K562 (cell line): ENCODE data around the gene CHST2. TPM values are rescaled to one million over a fixed set of nuclear protein-coding genes. Genes with fewer than 3 reads are reported as not detected.

Source experiments
- CBFA2T2 ChIP-seq: fragments of 450-650 bp; conservative IDR thresholded peaks from 2 replicates; pipeline ENCODE4 v1.6.1; 2017; ENCODE audit warnings: mild to moderate bottlenecking
- CBX1 ChIP-seq: sonication (generic); IDR thresholded peaks from 2 replicates; pipeline ENCODE4 v1.6.1; 2016; ENCODE audit warnings: antibody characterized with exemption, low read depth, mild to moderate bottlenecking
- CREB1 ChIP-seq, 2 experiments: sonication (generic) in 1 of 2; formaldehyde crosslinking in 1 of 2; IDR thresholded peaks; 2 replicates each; pipeline versions ENCODE4 v1.6.1 to v1.8.0; 2012 to 2022; ENCODE audit warnings: inconsistent platforms in 1 of 2, mild to moderate bottlenecking in 1 of 2, missing genetic modification reagents in 1 of 2, moderate library complexity in 1 of 2
- CTBP1 ChIP-seq: fragments of 450-650 bp; IDR thresholded peaks from 2 replicates; pipeline ENCODE4 v1.6.1; 2016; ENCODE audit warnings: borderline replicate concordance
- ERF ChIP-seq: fragments of 450-650 bp; formaldehyde crosslinking; IDR thresholded peaks from 2 replicates; pipeline ENCODE4 v1.4.0; 2020; ENCODE audit warnings: mild to moderate bottlenecking, mixed read lengths
- FOXK2 ChIP-seq, 2 experiments: fragments of 450-650 bp; IDR thresholded peaks in 1 of 2; conservative IDR thresholded peaks in 1 of 2; 2 replicates each; pipeline ENCODE4 v1.6.1; 2016; ENCODE audit warnings: low read depth in 2 of 2, mild to moderate bottlenecking in 1 of 2
- GTF2E2 ChIP-seq: fragments of 200-800 bp; sonication (Bioruptor generic); IDR thresholded peaks from 2 replicates; pipeline ENCODE4 v1.6.1; 2016; ENCODE audit warnings: missing genetic modification characterization, missing compliant biosample characterization
- ID3 ChIP-seq, 2 experiments: fragments of 250-450 bp in 1 of 2; fragments of 450-650 bp in 1 of 2; sonication (Bioruptor Pico) in 1 of 2; IDR thresholded peaks; 2 replicates each; pipeline versions ENCODE4 v1.6.1 to v1.8.0; 2016 to 2021; ENCODE audit warnings: mild to moderate bottlenecking in 2 of 2, moderate library complexity in 2 of 2, missing compliant biosample characterization in 1 of 2, missing genetic modification characterization in 1 of 2
- MXI1 ChIP-seq: IDR thresholded peaks from 2 replicates; pipeline ENCODE4 v1.6.1; 2011; ENCODE audit warnings: low read depth, mild to moderate bottlenecking, improper control_type of control experiment, low read length
- PML ChIP-seq: IDR thresholded peaks from 2 replicates; pipeline ENCODE4 v1.6.1; 2012; ENCODE audit warnings: low read length, inconsistent platforms
- POLR2A ChIP-seq: fragments of 450-650 bp; conservative IDR thresholded peaks from 2 replicates; pipeline ENCODE4 v1.6.1; 2016
- POLR2H ChIP-seq: IDR thresholded peaks from 2 replicates; pipeline ENCODE4 v1.6.1; 2016; ENCODE audit warnings: missing genetic modification characterization, low read depth, mild to moderate bottlenecking, control low read depth, missing compliant biosample characterization, moderate library complexity
- RAD51 ChIP-seq: fragments of 450-650 bp; IDR thresholded peaks from 2 replicates; pipeline ENCODE4 v1.7.1; 2016; ENCODE audit warnings: low read depth, mild to moderate bottlenecking, borderline replicate concordance
- RB1 ChIP-seq: fragments of 450-650 bp; IDR thresholded peaks from 2 replicates; pipeline ENCODE4 v1.6.1; 2017; ENCODE audit warnings: low read depth, mild to moderate bottlenecking
- SIX5 ChIP-seq, 2 experiments: IDR thresholded peaks; 2 replicates each; pipeline ENCODE4 v1.6.1; 2011; ENCODE audit warnings: low read length in 2 of 2, borderline replicate concordance in 1 of 2, low read depth in 1 of 2, mild to moderate bottlenecking in 1 of 2, moderate library complexity in 1 of 2; ENCODE audit not compliant: insufficient read depth in 1 of 2
- TCF7 ChIP-seq: sonication (generic); IDR thresholded peaks from 2 replicates; pipeline ENCODE4 v1.6.1; 2016; ENCODE audit warnings: antibody characterized with exemption, borderline replicate concordance
- YY1 ChIP-seq, 3 experiments: IDR thresholded peaks; 2 replicates each; pipeline ENCODE4 v1.6.1; 2011; ENCODE audit warnings: low read length in 2 of 3, mild to moderate bottlenecking in 2 of 3, moderate library complexity in 2 of 3, borderline replicate concordance in 1 of 3, control low read depth in 1 of 3, low read depth in 1 of 3; ENCODE audit not compliant: insufficient read depth in 3 of 3, insufficient replicate concordance in 2 of 3, control insufficient read depth in 1 of 3, insufficient read length in 1 of 3; ENCODE audit errors: extremely low read depth in 1 of 3
- ZNF589 ChIP-seq: fragments of 200-800 bp; sonication (Bioruptor generic); IDR thresholded peaks from 2 replicates; pipeline ENCODE4 v1.6.1; 2016; ENCODE audit warnings: low read depth, missing genetic modification characterization, missing compliant biosample characterization
- ZNF75A ChIP-seq: fragments of 450-650 bp; formaldehyde crosslinking; IDR thresholded peaks from 2 replicates; pipeline ENCODE4 v1.4.0; 2020; ENCODE audit warnings: mild to moderate bottlenecking
- polyA plus RNA-seq, 8 experiments: library from polyadenylated mRNA; depleted of rRNA in 4 of 8; stranded (reverse) in 5 of 8; unstranded in 3 of 8; fragments of >200 nt; fragmentation: Nextera tagmentation in 2 of 8; fragmentation: Illumina TruSeq in 1 of 8; extraction: Ambion mirVana in 2 of 8; extraction: Trizol in 1 of 8; gene quantifications; 2 replicates each; pipeline versions ENCODE4 v1.2.1 to v1.2.3, GENCODE V29; 2011 to 2014; ENCODE audit warnings: inconsistent platforms in 1 of 8, missing spikeins in 1 of 8
- total RNA-seq, 7 experiments: library from RNA; depleted of rRNA in 6 of 7; stranded (reverse); fragments of >200 nt in 6 of 7; fragmentation: Illumina TruSeq in 2 of 7; extraction: Trizol in 2 of 7; gene quantifications; 2 replicates each; pipeline versions ENCODE4 v1.2.1 to v1.2.3, GENCODE V29; 2011 to 2021; ENCODE audit warnings: low replicate concordance in 1 of 7
- TF ChIP-seq, protein P1 (sequence below), 2 experiments: IDR thresholded peaks in 1 of 2; conservative IDR thresholded peaks in 1 of 2; 2 replicates each; pipeline ENCODE4 v1.6.1; 2016; ENCODE audit warnings: low read depth in 2 of 2, mild to moderate bottlenecking in 1 of 2, missing compliant biosample characterization in 1 of 2, missing genetic modification characterization in 1 of 2, moderate library complexity in 1 of 2

Gene CHST2
- total and polyA plus RNA-seq, 9 of the 15 experiments (the other 6 are each of a cell fraction or from before 2014, with no cell fraction given), result 3.4 to 60.3 (median 13.9) TPM

GRCh38 chr3:143119009-143119914 is at the start of gene CHST2 (continued):
- TF ChIP-seq MXI1 (0 out of 2 replicates have a peak, but pooled peaks have one; percentile 11), CBFA2T2 (no peak), CREB1 (IDR thresholded peaks at IDR 0.05) (peak; percentile 48), CREB1 (CRISPR knock-in tag; IDR thresholded peaks at IDR 0.05) (no peak; the same call in 1 of the 2 replicates), SIX5 (IDR thresholded peaks at IDR 0.05; ENCODE audit: borderline replicate concordance in 1 of 2, insufficient read depth in 1 of 2, low read depth in 1 of 2, low read length in 2 of 2) (no peak), ZNF75A (CRISPR knock-in tag) (no peak), FOXK2 (conservative IDR thresholded peaks at IDR 0.05 in 1 of 2, IDR thresholded peaks at IDR 0.05 in 1 of 2; ENCODE audit: low read depth in 2 of 2) (0 out of 4 replicates have a peak, but pooled peaks of 1 of the 2 experiments have one; percentile 30), POLR2A (peak; percentile 91), CBX1 (peak; percentile 81; the same call in 1 of the 2 replicates), ERF (CRISPR knock-in tag) (0 out of 2 replicates have a peak, but pooled peaks have one; percentile 52), PML (peak; percentile 59; the same call in 1 of the 2 replicates), ID3 (CRISPR knock-in tag; IDR thresholded peaks at IDR 0.05) (no peak), ID3 (tag; IDR thresholded peaks at IDR 0.05) (no peak), GTF2E2 (tag) (peak; percentile 49; the same call in 1 of the 2 replicates), YY1 (IDR thresholded peaks at IDR 0.05; ENCODE audit: borderline replicate concordance in 1 of 3, control insufficient read depth in 1 of 3, extremely low read depth in 1 of 3, insufficient read depth in 3 of 3, insufficient read length in 1 of 3, insufficient replicate concordance in 2 of 3, low read depth in 1 of 3, low read length in 2 of 3) (peak in 2 of 3 experiments; percentile 6 to 42), POLR2H (peak; percentile 84), ZNF589 (peak; percentile 65; the same call in 1 of the 2 replicates), TCF7 (0 out of 2 replicates have a peak, but pooled peaks have one; percentile 1), RAD51 (no peak), CTBP1 (peak; percentile 67), RB1 (peak; percentile 12; the same call in 1 of the 2 replicates)
- TF ChIP-seq, protein P1, sequence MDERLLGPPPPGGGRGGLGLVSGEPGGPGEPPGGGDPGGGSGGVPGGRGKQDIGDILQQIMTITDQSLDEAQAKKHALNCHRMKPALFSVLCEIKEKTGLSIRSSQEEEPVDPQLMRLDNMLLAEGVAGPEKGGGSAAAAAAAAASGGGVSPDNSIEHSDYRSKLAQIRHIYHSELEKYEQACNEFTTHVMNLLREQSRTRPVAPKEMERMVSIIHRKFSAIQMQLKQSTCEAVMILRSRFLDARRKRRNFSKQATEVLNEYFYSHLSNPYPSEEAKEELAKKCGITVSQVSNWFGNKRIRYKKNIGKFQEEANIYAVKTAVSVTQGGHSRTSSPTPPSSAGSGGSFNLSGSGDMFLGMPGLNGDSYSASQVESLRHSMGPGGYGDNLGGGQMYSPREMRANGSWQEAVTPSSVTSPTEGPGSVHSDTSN (CRISPR knock-in tag; IDR thresholded peaks at IDR 0.05; ENCODE audit: low read depth), result peak; percentile 72
- TF ChIP-seq, protein P1 (tag; conservative IDR thresholded peaks at IDR 0.05; ENCODE audit: low read depth), result peak; percentile 94
